ENCODE data around the gene SEMA4C. TPM values are rescaled to one million over a fixed set of nuclear protein-coding genes. Genes with fewer than 3 reads are reported as not detected.

The SEMA4C gene
- polyA plus RNA-seq, 3 donors: 0.08 to 5.7 (median 0.21) TPM

DNA sequence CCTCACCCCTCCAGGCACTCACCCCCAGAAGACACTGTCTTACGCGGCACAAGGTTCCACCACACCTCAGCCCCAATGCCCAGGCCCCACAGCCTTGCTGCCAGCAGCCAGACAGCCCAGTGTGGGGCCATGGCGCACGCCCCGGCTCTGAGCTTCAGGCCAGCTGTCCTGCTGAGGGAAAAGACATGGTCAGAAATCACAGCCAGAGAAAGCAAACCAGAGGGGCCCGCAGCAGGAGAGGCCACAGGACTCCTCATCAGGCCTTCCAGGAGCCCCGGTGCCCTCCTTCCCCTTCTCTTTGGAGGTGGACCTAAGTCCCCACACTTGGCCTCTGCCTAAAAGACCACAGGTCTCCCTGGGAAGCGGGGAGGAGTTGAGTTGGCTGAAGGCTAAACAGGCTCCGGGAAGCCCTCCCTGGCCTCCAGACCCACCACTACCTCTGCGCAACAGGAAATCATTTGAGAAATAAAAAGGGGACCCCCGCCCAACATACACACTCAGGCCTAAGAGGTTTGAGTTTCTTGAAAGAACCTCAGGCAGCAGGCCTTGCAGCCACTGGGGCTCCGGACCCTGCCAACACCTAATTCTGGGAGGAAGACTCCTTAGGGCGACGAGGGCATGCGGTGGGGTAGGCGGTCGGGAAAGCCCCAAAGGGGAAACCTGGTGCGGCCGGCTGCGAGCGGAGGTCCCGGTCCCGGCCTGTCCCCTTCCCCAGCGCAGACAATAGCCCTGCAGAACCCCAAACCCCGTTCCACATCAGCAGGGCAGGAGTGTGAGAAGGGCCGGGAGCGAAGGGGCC is 1.9 kb downstream of the SEMA4C start:
- no peaks in the 10 kb centered on the region for H3K79me2 ChIP-seq (ENCODE audit: insufficient read depth, low read length)
- peaks cover 14% of the 10 kb centered on the region for H4K20me1 ChIP-seq (ENCODE audit: insufficient read depth, low read length)
- peaks cover 48 to 64% of the 10 kb centered on the region in 2 donors for H3K4me1 ChIP-seq (ENCODE audit: control insufficient read depth in 1 of 2, insufficient read depth in 2 of 2, low read length in 2 of 2)
- peak overlapping the region; percentile 84 for H3K4me2 ChIP-seq (replicated peaks; ENCODE audit: extremely low read depth, low read length, poor library complexity, severe bottlenecking)
- TF ChIP-seq CTCF (IDR thresholded peaks at IDR 0.05): no peak
- 6% methylated on average over 15 of the region's 27 CpGs for WGBS (ENCODE audit: insufficient coverage)
- H3K27ac ChIP-seq (ENCODE audit: low read depth in 1 of 2, low read length in 2 of 2): peak overlapping the region in 1 of 2 donors; percentile 42
- Mint-ChIP-seq H3K4me1 (peaks cover 42% of the 10 kb centered on the region), H3K27ac (peak overlapping the region in 4 of 7 donors; percentile 56 to 80 (median 77)), H3K9me3 (peaks cover 0 to 18% (median 2%) of the 10 kb centered on the region in 7 donors), H3K4me3 (peak overlapping the region; percentile 80 to 91), H3K27me3 (ENCODE audit: low read depth in 3 of 3) (peaks cover 55 to 91% (median 56%) of the 10 kb centered on the region in 3 donors), H3K36me3 (peaks cover 19 to 20% of the 10 kb centered on the region in 2 donors)
- peak overlapping the region; percentile 66 for H3K9ac ChIP-seq (ENCODE audit: insufficient read depth, low read length, poor library complexity, severe bottlenecking)
- intact Hi-C loops (cut with micrococcal nuclease): no loop called here
- peak overlapping the region; percentile 44 to 78 (median 50) for H3K4me3 ChIP-seq (replicated peaks in 1 of 3; ENCODE audit: low read depth in 2 of 3, low read length in 3 of 3)
- H3K27me3 ChIP-seq (ENCODE audit: control insufficient read depth in 2 of 2, insufficient read depth in 2 of 2, low read length in 2 of 2): peaks cover 20 to 75% of the 10 kb centered on the region in 2 donors
- peaks cover 0 to 10% of the 10 kb centered on the region in 2 donors for H3K9me3 ChIP-seq (replicated peaks in 1 of 2; ENCODE audit: control insufficient read depth in 1 of 2, insufficient read depth in 1 of 2, low read length in 2 of 2)
- peak overlapping the region; percentile 77 for H2AFZ ChIP-seq (ENCODE audit: insufficient read depth, low read depth, low read length, poor library complexity, severe bottlenecking)
- DNase-seq: no peak
- no peaks in the 10 kb centered on the region for H3K36me3 ChIP-seq (replicated peaks in 1 of 2; ENCODE audit: control insufficient read depth in 1 of 2, insufficient read depth in 2 of 2, low read length in 2 of 2)

DNA sequence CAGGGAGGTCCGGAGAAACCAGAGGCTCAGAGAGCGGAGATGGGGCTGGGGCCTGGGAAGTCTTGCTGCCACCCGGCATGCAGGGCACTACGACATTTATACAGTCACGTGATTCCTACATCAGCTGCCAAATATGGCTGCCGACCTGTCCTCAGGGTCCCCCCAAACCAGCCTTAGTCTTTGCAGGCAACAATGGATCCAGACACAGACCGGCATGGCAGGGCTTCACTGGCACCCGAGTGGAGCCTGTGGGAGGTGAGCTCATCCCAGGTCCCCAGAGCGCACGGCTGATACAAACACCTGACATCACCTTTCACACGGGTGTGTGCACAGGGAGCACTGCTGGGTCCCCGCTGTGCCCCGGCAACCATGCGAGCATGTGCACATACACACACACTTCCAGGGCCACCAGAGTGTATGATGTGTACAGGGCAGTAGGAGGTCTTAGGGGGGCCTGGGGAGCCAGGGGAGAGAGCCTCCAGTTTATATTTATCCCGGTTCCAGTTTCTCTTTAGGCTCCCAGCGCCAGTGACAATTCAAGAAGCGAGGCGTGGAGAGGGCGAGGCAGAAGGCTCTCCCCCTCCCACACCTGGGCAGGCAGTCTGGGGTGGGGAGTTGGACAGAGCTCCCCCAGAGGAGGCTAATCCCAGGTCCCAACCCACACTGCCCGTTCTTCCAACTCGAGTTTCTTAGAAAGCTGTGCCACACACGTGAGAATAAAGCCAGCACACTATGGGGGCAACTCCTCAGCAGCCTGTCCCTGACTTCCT is 2.7 kb downstream of the SEMA4C start:
- Histone ChIP-seq H2AFZ (ENCODE audit: insufficient read depth, low read depth, low read length, poor library complexity, severe bottlenecking) (no peak overlapping the region), H3K4me1 (ENCODE audit: control insufficient read depth in 1 of 2, insufficient read depth in 2 of 2, low read length in 2 of 2) (peaks cover 56 to 71% of the 10 kb centered on the region in 2 donors), H3K4me2 (replicated peaks; ENCODE audit: extremely low read depth, low read length, poor library complexity, severe bottlenecking) (peak overlapping the region; percentile 84), H3K4me3 (replicated peaks in 1 of 3; ENCODE audit: low read depth in 2 of 3, low read length in 3 of 3) (peak overlapping the region in 1 of 3 experiments; percentile 78), H3K9ac (ENCODE audit: insufficient read depth, low read length, poor library complexity, severe bottlenecking) (peak overlapping the region; percentile 66), H3K9me3 (replicated peaks in 1 of 2; ENCODE audit: control insufficient read depth in 1 of 2, insufficient read depth in 1 of 2, low read length in 2 of 2) (peaks cover 0 to 10% of the 10 kb centered on the region in 2 donors), H3K27ac (ENCODE audit: low read depth in 1 of 2, low read length in 2 of 2) (no peak overlapping the region), H4K20me1 (ENCODE audit: insufficient read depth, low read length) (peaks cover 14% of the 10 kb centered on the region), H3K27me3 (ENCODE audit: control insufficient read depth in 2 of 2, insufficient read depth in 2 of 2, low read length in 2 of 2) (peaks cover 16 to 67% of the 10 kb centered on the region in 2 donors), H3K36me3 (replicated peaks in 1 of 2; ENCODE audit: control insufficient read depth in 1 of 2, insufficient read depth in 2 of 2, low read length in 2 of 2) (no peaks in the 10 kb centered on the region), H3K79me2 (ENCODE audit: insufficient read depth, low read length) (no peaks in the 10 kb centered on the region)
- H3K4me1 Mint-ChIP-seq: peaks cover 50% of the 10 kb centered on the region
- peaks cover 0 to 18% (median 2%) of the 10 kb centered on the region in 7 donors for H3K9me3 Mint-ChIP-seq
- H3K36me3 Mint-ChIP-seq: peaks cover 19 to 21% of the 10 kb centered on the region in 2 donors
- WGBS (ENCODE audit: insufficient coverage): 52% methylated on average over 6 of the region's 22 CpGs
- peak overlapping the region; percentile 80 to 91 for H3K4me3 Mint-ChIP-seq
- peak overlapping the region in 4 of 7 donors; percentile 40 to 82 (median 69) for H3K27ac Mint-ChIP-seq
- peaks cover 48 to 90% (median 51%) of the 10 kb centered on the region in 3 donors for H3K27me3 Mint-ChIP-seq (ENCODE audit: low read depth in 3 of 3)
- DNase-seq: no peak
- intact Hi-C loops (cut with micrococcal nuclease): no loop called here
- TF ChIP-seq CTCF (IDR thresholded peaks at IDR 0.05): no peak

Data from CD14-positive monocyte (primary cell).